Ishikawa (cell line): Measurements from ENCODE around the gene RUNX1.

Experiments used
- CEBPB ChIP-seq: IDR thresholded peaks from 2 replicates; pipeline ENCODE4 v1.6.1; 2012
- CREB1 ChIP-seq: IDR thresholded peaks from 2 replicates; pipeline ENCODE4 v1.6.1; 2012; ENCODE audit warnings: low read depth
- EGR1 ChIP-seq: IDR thresholded peaks from 2 replicates; pipeline ENCODE4 v1.6.1; 2012
- EP300 ChIP-seq: IDR thresholded peaks from 2 replicates; pipeline ENCODE4 v1.6.1; 2012; ENCODE audit warnings: borderline replicate concordance
- NFIC ChIP-seq: IDR thresholded peaks from 2 replicates; pipeline ENCODE4 v1.6.1; 2012
- RAD21 ChIP-seq: IDR thresholded peaks from 2 replicates; pipeline ENCODE4 v1.6.1; 2012; ENCODE audit warnings: low read depth
- TAF1 ChIP-seq: IDR thresholded peaks from 2 replicates; pipeline ENCODE4 v1.6.1; 2012; ENCODE audit warnings: low read depth, mild to moderate bottlenecking
- TEAD4 ChIP-seq: IDR thresholded peaks from 2 replicates; pipeline ENCODE4 v1.6.1; 2012
- YY1 ChIP-seq: IDR thresholded peaks from 2 replicates; pipeline ENCODE4 v1.6.1; 2012; ENCODE audit warnings: low read depth
- TF ChIP-seq, protein P1 (sequence below): IDR thresholded peaks from 2 replicates; pipeline ENCODE4 v1.6.1; 2012
- TF ChIP-seq, protein P2 (sequence below): IDR thresholded peaks from 2 replicates; pipeline ENCODE4 v1.6.1; 2012; ENCODE audit warnings: low read depth, mild to moderate bottlenecking
- TF ChIP-seq, protein P3 (sequence below): IDR thresholded peaks from 2 replicates; pipeline ENCODE4 v1.6.1; 2012

GRCh38 chr21:34819357-34819999 lies 229.6 kb downstream of the RUNX1 start:
- TF ChIP-seq NFIC (no peak), YY1 (no peak), EGR1 (no peak), TAF1 (no peak), RAD21 (no peak), EP300 (no peak), TEAD4 (no peak), CREB1 (no peak), CEBPB (no peak)
- TF ChIP-seq, protein P1, sequence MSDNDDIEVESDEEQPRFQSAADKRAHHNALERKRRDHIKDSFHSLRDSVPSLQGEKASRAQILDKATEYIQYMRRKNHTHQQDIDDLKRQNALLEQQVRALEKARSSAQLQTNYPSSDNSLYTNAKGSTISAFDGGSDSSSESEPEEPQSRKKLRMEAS: no peak
- TF ChIP-seq, protein P2, sequence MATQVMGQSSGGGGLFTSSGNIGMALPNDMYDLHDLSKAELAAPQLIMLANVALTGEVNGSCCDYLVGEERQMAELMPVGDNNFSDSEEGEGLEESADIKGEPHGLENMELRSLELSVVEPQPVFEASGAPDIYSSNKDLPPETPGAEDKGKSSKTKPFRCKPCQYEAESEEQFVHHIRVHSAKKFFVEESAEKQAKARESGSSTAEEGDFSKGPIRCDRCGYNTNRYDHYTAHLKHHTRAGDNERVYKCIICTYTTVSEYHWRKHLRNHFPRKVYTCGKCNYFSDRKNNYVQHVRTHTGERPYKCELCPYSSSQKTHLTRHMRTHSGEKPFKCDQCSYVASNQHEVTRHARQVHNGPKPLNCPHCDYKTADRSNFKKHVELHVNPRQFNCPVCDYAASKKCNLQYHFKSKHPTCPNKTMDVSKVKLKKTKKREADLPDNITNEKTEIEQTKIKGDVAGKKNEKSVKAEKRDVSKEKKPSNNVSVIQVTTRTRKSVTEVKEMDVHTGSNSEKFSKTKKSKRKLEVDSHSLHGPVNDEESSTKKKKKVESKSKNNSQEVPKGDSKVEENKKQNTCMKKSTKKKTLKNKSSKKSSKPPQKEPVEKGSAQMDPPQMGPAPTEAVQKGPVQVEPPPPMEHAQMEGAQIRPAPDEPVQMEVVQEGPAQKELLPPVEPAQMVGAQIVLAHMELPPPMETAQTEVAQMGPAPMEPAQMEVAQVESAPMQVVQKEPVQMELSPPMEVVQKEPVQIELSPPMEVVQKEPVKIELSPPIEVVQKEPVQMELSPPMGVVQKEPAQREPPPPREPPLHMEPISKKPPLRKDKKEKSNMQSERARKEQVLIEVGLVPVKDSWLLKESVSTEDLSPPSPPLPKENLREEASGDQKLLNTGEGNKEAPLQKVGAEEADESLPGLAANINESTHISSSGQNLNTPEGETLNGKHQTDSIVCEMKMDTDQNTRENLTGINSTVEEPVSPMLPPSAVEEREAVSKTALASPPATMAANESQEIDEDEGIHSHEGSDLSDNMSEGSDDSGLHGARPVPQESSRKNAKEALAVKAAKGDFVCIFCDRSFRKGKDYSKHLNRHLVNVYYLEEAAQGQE: no peak
- TF ChIP-seq, protein P3, sequence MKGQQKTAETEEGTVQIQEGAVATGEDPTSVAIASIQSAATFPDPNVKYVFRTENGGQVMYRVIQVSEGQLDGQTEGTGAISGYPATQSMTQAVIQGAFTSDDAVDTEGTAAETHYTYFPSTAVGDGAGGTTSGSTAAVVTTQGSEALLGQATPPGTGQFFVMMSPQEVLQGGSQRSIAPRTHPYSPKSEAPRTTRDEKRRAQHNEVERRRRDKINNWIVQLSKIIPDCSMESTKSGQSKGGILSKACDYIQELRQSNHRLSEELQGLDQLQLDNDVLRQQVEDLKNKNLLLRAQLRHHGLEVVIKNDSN: no peak
